Epithelial cell of esophagus (primary cell): ENCODE results near the gene LGALS7.
"Not testable (repeated sequence)": the region's sequence is repeated elsewhere in the genome, so short reads cannot be mapped to it uniquely, and the experiment has no call there.

Experiments
- DNase-seq: peaks from one replicate; pipeline ENCODE4 v3.0.0; 2010; ENCODE audit warnings: low read depth
- H3K4me3 ChIP-seq: 2 replicates; pipeline ENCODE4 v1.5.1; 2011; ENCODE audit warnings: mild to moderate bottlenecking, low read length, control low read depth
- TF ChIP-seq, protein P1 (sequence below): IDR thresholded peaks from 2 replicates; pipeline ENCODE4 v1.5.1; 2011; ENCODE audit warnings: low read depth, mild to moderate bottlenecking, low read length, control low read depth, inconsistent platforms; ENCODE audit not compliant: insufficient read depth; ENCODE audit errors: missing control alignments

LGALS7 gene

DNA sequence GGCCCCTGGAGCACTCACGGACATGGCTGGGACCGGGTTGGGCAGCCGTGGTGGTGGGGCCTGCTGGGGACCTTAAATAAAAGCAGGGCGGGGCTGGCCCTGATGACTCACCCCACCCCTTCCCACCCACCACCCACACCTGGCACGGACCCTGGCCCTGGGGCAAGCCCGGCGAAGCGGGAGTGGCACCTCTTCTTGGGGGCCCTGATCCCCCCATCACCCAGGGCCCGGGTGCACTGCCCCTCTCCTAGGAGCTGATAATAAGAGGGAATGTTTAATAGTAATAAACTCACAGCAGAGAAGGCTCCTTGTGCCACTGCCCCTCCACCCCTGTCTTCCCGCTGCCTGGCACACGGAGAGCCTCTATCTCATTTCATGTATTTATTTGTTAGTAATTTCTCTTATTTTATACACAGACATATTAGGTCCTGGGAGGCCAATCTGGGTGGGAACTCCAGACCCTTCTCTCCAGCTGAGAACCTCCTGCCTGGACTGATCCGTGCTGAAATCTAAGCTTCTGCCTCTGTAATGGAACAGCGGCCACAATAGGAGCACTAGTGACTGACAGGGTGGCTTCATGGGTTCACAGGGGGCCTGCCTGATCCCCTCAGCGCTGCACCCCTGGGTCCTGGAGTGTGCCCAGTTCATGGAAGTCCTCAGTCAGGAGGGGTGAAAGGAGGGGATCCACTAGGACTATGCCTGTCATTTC, at the start of gene LGALS7:
Gene LGALS7, minus strand, starts transcription at position 49 of the 709 bp plus-strand sequence. Its CDS starts 25 bp downstream, at position 24.
- DNase-seq, result no peak
- H3K4me3 ChIP-seq, result no peak within 1 kb of the TSS
- TF ChIP-seq, protein P1, sequence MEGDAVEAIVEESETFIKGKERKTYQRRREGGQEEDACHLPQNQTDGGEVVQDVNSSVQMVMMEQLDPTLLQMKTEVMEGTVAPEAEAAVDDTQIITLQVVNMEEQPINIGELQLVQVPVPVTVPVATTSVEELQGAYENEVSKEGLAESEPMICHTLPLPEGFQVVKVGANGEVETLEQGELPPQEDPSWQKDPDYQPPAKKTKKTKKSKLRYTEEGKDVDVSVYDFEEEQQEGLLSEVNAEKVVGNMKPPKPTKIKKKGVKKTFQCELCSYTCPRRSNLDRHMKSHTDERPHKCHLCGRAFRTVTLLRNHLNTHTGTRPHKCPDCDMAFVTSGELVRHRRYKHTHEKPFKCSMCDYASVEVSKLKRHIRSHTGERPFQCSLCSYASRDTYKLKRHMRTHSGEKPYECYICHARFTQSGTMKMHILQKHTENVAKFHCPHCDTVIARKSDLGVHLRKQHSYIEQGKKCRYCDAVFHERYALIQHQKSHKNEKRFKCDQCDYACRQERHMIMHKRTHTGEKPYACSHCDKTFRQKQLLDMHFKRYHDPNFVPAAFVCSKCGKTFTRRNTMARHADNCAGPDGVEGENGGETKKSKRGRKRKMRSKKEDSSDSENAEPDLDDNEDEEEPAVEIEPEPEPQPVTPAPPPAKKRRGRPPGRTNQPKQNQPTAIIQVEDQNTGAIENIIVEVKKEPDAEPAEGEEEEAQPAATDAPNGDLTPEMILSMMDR, result no peak

DNA sequence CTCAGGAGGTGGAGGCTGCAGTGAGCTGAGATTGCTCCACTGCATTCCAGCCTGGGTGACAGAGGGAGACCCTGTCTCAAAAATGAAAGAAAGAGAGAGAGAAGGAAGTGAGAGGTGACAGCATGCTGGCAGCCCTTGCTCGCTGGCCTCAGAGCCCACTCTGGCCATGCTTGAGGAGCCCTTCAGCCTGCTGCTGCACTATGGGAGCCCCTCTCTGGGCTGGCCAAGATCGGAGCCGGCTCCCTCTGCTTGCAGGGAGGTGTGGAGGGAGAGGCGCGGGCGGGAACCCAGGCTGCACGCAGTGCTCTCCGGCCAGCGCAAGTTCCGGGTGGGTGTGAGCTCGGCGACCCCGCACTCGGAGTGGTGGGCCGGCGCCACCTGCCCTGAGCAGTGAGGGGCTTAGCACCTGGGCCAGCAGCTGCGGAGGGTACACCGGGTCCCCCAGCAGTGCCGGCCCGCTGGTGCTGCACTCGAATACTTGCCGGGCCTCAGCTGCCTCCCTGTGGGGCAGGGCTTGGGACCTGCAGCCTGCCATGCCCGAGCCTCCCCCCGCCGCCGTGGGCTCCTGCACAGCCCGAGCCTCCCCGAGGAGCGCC, 48.0 kb upstream of the LGALS7 start:
- H3K4me3 ChIP-seq, DNase-seq: not testable (repeated sequence)

DNA sequence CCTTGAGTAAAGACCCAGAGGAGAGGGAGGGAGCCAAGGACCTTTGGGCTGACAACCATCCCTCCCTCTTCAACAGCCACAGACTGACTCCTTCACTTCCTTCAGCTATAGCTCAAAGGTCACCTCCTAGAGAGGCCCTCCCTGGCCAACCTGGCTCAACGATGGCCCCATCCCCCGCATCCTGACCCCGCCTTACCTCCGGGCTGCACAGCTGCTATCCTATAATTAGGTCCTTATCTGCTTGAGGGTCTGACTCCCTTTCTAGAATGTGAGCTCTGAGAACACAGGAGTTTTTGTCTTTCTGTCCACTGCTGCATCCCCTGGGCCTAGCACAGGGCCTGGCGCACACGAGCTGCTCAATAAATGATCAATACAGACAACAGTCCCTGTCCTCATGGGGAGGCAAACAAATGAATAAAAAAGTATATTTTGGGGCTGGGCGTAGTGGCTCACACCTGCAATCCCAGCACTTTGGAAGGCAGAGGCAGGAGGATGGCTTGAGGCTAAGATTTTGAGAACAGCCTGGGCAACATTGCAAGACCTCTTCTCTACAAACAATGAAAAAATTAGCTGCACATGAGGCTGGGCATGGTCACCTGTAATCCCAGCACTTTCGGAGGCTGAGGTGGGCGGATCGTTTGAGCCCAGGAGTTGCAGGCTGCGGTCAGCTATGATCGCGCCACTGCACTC, 46.1 kb upstream of the LGALS7 start:
- H3K4me3 ChIP-seq, result no peak overlapping the region
- no peak for DNase-seq
- TF ChIP-seq, protein P1, result no peak

DNA sequence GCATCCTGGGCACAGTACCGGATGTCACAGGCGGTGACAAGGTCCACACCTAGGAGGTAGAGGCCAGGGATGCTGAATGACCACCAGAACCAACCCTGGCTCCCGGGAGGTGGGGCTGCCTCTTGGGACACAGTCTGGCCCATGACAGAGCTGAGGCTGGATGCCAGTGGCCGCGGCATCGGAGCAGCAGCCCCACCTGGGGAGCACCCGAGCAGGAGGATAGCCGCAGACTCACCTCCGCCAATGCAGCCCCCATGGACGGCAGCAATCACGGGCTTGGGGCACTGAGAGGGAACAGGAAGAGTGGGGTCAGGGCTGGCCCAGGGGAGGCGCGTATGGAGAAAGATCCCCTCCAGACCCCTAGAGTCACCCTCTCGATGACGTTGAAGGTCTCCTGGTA, 43.8 kb upstream of the LGALS7 start:
- DNase-seq, result no peak
- no peak overlapping the region for H3K4me3 ChIP-seq
- TF ChIP-seq, protein P1, result no peak

DNA sequence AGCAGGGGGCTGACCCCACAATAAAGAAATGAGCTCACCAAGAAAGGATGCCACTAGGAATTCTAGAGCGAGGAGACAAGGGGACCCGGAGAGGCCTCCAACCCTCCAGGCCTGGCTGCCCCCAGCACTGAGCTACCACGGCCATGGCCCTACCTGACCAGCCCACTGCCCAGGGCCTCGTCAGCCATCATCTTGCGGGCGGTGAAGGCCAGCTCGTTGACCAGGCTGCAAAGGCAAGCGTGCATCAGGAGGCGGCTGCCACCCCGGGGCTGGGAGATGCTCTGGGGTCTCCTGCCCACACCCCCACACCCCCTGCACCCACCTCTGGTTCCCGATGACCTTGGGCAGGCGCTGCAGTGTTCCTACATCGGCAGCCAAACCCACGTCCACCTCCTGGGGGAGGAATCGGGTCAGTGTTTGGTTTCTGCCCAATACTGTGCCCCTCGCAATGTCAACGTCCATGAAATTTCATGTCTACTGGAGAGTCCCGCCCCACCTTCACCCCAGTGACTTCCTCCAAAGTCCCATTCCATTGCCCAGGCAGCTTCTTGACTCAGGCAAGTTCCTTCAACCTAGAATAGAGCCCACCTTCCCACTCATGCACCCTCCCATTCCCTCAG, 42.9 kb upstream of the LGALS7 start:
- no peak for DNase-seq
- H3K4me3 ChIP-seq, result no peak overlapping the region
- TF ChIP-seq, protein P1, result no peak

DNA sequence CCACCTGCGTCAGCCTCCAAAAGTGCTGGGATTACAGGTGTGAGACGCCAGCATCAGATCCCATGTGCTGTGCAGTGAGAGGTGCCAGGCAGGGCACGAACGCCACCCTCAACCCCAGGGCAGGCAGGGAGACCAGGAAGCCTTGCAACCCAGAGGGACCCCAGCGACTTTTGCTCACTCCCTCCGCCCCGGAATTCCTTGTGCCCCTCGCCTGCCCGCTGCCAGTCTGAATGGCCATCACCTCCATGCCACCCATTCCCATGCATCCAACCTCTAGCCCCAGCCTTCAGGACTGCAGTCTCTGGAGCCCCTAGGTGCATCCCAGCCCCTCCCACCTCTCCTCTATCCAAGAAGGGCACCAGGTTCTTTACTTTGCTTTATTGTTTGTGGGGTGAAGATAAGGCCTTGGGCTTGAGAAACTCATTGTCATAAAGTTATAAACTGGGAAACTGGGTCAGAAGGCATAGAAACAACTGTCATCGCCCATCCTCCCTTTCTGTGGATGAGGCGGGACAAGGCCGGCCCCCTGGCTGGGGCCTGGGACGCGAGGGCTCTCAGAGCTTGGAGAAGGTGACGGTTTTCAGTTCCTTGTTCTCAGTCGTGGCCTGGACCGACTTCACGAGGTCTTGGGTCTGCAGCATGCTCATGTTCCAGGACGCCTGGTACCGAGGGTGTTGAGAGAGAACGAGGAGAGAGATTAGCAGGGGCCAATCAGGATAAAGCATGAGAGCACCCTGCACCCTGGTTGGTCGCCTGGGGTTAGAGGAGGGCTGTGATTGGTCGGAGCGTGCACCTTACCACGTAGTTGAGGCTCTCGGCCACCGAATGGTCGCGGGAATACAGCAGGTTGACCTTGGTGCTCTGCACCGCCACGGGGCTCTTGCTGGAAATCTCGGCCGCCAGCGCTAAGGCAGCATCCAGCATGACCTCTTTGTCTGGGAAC, 42.0 kb upstream of the LGALS7 start:
- DNase-seq, result no peak
- H3K4me3 ChIP-seq, result no peak overlapping the region
- TF ChIP-seq, protein P1, result no peak

DNA sequence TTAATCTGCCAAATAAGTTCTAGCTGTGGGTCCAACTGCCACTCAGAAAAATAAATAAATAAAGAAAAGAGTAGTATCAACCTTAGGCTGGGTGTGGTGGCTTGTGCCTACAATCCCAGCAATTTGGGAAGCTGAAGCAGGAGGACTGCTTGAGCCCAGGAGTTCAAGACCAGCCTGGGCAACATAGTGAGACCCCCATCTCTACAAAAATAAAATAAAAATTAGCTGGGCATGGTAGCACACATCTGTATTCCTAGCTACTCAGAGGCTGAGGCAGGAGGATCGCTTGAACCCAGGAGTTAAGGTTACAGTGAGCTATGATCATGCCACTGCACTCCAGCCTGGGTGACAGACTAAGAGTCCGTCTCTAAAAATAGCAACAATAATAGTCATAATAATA, 40.6 kb upstream of the LGALS7 start:
- not testable (repeated sequence) for H3K4me3 ChIP-seq, DNase-seq
